Activated CD4-positive, alpha-beta T cell treated with anti-CD3 and anti-CD28 coated beads, Interleukin-2, amount 50 U/mL, for 4 hours (primary cell): Measurements from ENCODE around the gene CCNE1.

Experiments
- DNase-seq, 2 experiments: peaks; one replicate each; pipeline ENCODE4 v3.0.0-alpha.2; 2020

Gene CCNE1

GRCh38 chr19:29849208-29849607 is 37.4 kb downstream of the CCNE1 start:
- no peak for DNase-seq

DNA sequence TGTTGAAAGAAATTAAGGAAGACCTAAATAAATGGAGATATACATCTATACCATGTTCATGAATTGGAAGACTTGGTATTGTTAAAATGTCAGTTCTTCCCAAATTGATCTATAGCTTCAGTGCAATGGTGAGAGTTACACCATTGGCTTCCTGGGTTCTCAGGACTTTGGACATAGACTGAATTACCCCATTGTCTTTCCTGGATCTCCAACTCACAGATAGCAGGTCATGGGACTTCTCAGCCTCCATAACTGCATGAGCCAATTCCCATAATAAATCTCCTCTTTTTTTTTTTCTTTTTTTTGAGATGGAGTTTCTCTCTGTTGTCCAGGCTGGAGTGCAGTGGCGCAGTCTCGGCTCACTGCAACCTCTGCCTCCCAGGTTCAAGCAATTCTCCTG is 38.7 kb downstream of the CCNE1 start:
- no peak for DNase-seq

DNA sequence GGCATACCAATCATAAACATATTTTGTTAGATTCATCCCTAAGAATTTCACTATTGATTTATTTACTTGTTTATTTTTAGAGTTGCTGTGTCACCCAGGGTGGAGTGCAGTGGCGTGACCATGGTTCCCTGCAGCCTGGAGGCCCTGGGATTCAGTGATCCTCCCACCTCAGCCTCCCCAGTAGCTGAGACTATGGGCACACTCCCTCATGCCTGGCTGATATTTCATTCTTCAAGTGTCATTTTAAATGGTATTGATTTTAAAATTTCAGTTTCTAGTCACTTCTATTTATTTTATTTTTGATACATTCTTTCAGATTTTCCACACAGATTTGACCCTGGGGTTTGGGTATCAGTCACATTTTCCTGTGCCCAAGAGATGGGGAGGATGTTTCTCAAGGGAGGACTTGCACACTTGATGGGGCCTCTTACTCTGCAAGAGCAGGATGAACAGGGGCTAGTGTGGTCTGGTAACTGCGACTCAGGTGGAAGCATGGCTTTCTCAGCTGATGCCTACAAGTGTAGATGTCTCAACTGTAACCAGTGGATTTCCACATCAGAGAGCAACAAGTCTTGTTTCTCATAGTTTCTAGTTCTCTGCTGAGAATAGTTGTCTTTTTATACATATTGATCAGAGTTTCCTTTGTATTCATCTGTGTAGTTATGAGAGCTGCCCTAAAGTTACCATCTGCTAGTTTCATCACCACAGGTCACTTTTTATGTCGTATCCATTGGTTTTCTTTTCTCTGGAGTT is 40.2 kb downstream of the CCNE1 start:
- no peak for DNase-seq

DNA sequence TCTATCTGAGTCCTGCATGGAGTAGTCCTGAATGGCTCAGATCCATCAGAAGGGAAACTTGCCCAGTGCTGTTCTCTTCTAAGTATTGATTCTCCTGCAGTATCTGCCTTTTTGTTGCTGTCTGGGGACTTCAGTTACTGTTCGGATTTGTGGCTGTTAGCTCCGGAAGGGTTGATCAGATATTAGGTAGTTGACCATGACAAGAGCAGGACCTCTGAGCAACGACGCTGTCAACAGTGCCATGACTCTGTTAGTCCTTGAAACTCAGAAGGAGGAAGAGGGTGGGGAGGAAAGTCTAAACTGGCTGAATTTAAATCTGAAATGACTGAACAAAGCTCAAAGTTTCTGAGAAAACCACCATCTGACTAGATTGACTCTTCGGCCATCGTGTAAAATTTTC is 42.2 kb downstream of the CCNE1 start:
- no peak for DNase-seq

DNA sequence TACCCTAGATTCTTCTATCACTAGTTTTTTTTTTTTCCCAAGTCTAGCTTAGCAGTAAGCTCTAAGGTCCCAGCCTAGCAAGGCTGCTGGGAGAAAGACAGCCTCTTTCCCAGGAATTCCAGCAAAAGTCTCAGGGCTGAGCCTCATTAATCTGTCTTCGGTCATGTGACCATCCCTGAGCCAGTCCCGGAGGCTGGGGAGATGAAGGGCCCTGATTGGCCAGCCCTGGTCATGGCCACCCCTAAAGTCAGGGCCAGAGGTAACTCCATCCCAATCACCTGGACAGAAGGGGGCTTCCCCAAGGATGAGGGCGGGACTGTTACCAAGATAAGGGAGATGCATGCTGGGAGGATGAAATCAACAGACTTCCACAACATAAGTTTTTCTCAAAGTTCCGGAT is 43.3 kb downstream of the CCNE1 start:
- no peak for DNase-seq

DNA sequence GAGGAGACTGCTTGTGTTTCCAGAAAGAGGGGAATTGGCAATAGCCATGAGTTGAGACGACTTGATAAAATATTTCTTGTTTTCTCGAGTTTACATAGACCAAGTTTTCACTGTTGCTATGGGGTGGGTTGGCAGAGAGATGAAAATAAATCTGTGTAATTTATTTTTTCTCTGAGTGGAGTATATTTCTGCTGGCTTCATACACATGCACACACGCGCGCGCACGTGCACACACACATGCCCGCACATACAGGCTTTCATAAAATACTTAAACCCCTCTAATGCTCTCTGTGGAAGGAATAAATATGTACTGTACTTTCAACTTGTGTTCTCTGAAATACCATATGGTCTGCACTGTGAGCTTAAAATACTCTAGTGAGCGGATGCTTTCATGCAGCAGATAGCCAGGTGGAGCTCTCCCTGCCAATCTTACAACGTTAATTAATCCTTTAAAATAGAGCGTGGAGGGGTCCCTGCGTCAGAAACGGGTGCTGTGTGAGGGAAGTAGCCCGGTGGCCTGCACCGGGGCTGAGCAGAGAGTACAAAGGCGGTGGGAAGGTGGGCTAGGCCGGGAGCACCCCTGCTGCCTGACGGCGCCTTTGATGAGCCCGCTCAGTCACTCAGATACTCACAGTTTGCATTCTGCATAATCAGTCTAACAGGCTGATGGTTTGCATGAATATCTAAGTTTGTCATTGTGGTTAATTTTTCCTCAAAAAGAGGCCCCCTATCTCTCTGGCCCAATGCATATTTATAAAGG is 44.1 kb downstream of the CCNE1 start:
- no peak for DNase-seq

- no peak for DNase-seq
Observed at GRCh38 chr19:29858000-29858596, 46.3 kb downstream of the CCNE1 start.

GRCh38 chr19:29858621-29859020 is 46.8 kb downstream of the CCNE1 start:
- no peak for DNase-seq

- no peak for DNase-seq
Observed at GRCh38 chr19:29860492-29860891, 48.7 kb downstream of the CCNE1 start.

DNA sequence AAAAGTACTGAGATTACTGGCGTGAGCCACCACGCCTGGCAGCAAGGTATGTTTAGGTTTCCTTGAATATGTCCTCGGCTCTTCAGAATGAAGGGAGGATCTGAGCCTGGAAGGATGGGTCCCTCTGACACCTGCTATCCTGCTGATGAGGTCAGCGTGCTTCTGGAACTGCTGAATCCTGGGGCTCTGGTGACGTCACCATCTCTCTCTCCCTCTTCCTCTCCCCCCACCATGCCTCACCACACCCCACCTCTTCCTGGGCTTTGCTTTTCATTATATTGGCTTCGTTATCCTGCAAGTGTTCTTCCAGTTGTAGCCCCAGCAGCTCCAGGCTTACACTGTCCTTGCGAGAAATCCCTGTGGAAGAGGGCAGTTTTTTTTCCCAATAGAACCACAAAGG is 49.8 kb downstream of the CCNE1 start:
- DNase-seq: no peak

- no peak for DNase-seq
Observed at GRCh38 chr19:29866011-29866410, 54.2 kb downstream of the CCNE1 start.

- no peak for DNase-seq
Observed at GRCh38 chr19:29867984-29868383, 56.2 kb downstream of the CCNE1 start.

- no peak for DNase-seq
Observed at GRCh38 chr19:29871143-29871542, 59.4 kb downstream of the CCNE1 start.

DNA sequence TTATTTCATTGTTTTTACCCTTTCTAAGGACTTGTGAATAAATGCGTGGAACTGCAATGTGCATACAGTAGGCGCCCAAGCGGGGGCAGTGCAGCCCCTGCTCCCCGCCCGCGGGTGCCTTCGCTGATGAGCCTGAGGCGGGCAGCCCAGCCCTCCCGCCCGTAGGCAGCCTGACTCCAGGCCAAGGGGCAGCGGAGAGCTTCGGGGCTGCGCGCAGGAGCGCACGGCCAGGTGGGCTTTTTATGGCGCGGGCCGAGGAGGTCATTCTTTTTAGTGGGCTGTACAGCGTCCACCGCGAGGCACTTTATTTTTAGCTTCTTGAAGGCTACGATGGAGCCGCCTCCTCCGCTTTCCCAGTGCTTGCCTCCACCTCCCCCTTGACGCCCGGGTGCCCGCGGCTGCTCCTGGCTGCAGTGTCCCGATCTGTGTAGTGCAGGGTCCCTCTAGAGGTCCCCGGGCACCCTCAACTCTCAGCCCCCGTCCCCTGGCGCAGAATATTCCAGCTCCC is 60.5 kb downstream of the CCNE1 start:
- DNase-seq: no peak

DNA sequence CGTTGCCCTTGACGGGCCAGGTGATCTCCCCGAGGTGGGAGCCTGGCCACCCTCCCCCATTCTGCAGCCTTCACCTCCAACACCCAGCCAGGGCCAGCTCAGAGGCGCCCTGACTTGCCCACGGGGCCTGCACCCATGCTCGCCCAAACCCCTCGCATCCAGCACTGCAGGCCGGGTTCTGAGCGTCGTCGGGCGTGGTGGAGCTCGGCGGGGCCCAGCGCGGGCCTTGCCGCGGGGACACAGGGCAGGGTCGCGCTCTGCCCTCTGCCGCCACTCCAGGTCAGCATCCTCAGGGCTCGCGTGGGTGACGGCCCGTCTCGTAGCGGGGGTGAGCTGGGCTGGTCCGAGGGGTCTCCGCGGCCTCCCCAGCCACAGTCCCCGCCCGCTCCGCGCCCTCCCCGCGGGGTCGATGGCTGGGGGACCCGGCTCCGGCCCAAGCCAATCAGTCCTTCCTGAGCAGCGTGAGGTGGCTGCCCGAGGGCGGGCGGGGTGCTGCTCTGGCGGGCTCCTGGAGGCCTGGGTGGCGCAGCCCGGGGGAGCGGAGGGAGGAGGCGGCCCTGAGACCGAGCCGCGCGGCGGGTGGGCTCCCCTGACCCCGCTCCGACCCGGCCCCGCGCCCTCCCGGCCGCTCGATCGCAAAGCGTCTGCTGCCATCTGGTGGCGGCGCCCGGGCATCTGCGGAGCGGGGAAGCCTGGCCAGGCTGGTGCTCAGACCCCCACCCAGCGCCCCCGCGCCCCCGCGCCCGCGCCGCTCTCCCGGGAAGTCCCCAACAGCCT is 61.4 kb downstream of the CCNE1 start:
- DNase-seq: peak; percentile 63 to 65
